Occipital lobe (tissue), 2 donors: ENCODE results near the gene SEZ6L2. TPM values are rescaled to one million over a fixed set of nuclear protein-coding genes. Genes with fewer than 3 reads are reported as not detected.
"Not testable (repeated sequence)": the region's sequence is repeated elsewhere in the genome, so short reads cannot be mapped to it uniquely, and the experiment has no call there.

Source experiments
- DNase-seq: peaks from one replicate; lab custom pipeline; 2025; lab: John Stamatoyannopoulos, UW
- total RNA-seq: library from RNA; depleted of rRNA; stranded (reverse); fragments of >200 nt; gene quantifications from one replicate; pipeline ENCODE4 v1.2.3, GENCODE V29; 2014

The SEZ6L2 gene
- 32.1 TPM for total RNA-seq

DNA sequence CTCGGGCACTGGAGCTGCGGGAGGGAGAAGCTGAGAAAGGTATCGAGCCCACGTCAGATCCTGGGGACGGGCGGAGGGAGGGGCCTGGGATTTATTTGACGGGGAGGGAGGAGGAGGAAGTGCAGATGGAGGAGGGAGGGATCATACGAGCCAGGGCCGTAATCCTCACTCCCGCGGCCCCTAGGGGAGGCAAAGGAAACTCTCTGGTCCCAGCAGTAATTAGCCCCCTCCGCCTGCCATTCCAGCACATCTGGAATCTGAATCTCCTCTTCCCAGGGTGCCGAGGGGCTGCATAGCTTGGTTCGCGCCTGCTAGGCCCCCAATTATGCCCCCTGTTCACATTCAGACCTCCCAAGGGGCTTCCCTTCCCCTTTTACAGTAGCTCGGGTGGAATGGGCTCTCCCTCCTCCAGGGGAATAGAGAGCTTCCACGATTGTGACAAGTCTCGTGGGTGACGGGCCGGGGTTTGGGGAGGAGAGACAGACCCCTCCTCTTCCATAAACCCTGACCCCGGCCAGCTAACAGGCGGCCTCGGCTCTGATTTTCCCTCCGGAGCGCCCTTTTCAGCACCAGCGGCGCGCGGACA lies at the start of gene SEZ6L2:
TSS of gene SEZ6L2 (minus strand) at position 35 of the 586 bp plus-strand sequence. CDS start 531 bp downstream, outside the sequence.
- DNase-seq, result peak; percentile 71

DNA sequence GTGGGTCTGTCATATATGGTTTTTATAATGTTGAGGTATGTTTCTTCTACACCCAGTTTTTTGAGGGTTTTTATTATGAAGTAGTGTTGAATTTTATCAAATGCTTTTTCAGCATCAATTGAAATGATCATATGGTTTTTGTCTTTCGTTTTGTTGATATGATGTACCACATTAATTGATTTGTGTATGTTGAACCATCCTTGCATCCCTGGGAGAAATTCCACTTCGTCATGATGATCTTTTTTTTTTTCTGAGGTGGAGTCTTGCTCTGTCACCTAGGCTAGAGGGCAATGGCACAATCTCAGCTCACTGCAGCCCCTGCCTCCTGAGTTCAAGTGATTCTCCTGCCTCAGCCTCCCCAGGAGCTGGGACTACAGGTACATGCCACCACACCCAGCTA lies 48.5 kb upstream of the SEZ6L2 start:
- no peak for DNase-seq

DNA sequence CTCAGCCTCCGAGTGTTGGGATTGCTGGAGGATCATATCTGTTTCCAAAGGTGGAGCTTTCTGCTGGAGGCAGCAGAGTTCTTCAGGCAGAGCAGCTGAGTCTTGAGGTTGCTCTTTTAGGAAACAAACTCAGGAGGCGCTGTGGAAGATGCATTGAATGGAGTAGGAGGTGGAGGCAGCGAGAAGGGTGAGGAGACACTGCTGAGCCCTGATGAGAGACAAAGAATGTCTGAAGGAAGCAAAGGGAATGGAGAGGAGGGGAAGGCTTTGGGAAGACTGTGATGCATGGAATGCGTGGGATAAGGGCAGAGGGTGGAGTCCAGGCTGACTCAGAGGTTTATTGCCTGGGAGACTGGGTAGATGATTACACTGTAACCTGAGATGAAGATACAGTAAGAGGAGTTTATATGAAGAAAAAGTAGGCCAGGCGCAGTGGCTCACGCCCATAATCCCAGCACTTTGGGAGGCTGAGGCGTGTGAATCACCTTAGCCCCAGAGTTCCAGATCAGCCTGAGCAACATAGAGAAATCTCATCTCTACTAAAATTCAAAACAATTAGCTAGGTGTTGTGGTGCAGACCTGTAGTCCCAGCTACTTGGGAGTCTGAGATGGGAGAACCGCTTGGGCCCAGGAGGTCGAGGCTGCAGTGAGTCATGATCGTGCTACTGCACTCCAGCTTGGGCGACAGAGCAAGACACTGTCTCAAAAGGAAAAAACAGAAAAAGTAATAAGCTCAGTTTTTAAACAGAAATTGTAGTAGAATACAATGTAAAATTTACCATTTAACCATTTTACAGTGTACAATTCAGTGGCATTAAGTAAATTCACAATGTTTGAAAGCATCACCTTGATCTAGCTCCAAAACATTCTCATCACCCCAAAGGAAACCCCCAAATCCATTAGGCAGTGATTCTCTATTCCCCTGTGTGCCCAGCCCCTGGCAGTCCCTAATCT lies 44.8 kb upstream of the SEZ6L2 start:
- no peak for DNase-seq

DNA sequence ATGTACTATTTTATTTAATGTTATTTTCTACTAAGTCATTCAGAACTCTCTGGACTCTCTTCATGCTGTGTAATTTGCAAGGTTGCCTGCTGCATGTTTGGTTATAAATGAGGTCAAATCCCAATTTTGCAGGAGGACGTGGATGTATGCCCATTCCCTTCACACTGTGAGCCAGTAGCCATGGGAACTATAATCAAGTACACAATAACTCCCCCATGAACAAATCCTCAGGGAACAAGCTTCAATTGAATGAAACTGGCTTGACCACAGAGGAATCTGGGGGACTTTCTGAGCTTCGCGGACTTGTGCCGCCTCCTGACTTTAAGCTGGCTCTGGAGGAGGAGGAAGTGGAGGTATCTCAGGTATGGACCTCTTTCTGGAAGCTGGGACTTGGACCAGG lies 41.3 kb upstream of the SEZ6L2 start:
- no peak for DNase-seq

DNA sequence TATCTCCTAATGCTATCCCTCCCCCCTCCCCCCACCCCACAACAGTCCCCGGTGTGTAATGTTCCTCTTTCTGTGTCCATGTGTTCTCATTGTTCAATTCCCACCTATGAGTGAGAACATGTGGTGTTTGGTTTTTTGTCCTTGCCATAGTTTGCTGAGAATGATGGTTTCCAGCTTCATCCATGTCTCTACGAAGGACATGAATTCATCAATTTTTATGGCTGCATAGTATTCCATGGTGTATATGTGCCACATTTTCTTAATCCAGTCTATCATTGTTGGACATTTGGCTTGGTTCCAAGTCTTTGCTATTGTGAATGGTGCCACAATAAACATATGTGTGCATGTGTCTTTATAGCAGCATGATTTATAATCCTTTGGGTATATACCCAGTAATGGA lies 32.4 kb upstream of the SEZ6L2 start:
- not testable (repeated sequence) for DNase-seq

DNA sequence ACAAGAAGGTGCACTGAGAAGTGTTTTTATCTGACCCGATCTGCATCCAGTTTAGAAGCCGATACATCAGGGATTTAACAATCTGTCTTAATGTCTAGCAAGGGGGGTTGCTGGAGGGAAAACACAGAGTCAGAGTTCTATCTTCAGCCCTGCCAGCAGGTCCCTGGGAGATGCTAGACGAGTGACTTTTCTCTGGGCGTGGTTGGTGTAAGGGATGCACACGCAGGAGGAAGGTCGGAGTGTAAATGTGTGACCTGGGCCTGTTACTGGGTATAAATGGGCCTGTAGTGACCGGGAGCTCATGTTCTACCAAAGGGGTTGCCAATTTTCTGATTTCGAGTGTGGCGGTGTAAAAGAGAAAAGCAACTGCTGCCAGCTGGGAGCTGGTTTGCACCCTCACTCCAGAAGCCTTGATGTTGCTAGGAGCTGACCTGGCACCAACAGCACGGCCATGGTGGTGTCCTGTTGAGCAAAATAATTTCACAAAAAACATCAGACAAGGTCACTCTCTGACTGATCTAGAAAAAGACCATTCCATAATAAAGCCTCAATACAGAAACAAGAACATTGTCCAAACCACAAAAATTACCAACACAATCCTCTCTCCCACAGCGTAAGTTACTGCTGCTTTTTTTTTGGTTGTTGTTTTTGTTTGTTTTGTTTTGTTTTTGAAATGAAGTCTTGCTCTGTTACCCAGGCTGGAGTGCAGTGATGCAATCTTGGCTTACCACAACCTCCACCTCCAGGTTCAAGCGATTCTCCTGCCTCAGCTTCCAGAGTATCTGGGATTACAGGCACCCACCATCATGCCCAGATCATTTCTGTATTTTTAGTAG lies 27.9 kb upstream of the SEZ6L2 start:
- DNase-seq, result no peak

DNA sequence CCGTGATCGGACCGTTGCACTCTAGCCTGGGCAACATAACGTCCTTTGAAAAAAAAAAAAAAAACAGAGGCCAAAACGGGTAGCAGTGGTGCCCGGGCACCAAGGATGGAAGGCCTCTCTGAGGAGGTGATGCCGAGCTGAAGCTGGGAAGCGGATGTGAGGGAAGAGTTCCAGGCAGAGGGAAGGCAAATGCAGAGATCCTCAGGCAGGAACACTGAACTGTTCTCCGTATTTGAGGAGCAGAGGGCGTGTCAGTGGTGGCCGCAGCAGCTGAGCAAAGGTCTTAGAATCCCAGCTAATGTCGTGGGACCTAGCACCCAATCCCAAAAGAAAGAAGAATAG lies 27.3 kb upstream of the SEZ6L2 start:
- no peak for DNase-seq

DNA sequence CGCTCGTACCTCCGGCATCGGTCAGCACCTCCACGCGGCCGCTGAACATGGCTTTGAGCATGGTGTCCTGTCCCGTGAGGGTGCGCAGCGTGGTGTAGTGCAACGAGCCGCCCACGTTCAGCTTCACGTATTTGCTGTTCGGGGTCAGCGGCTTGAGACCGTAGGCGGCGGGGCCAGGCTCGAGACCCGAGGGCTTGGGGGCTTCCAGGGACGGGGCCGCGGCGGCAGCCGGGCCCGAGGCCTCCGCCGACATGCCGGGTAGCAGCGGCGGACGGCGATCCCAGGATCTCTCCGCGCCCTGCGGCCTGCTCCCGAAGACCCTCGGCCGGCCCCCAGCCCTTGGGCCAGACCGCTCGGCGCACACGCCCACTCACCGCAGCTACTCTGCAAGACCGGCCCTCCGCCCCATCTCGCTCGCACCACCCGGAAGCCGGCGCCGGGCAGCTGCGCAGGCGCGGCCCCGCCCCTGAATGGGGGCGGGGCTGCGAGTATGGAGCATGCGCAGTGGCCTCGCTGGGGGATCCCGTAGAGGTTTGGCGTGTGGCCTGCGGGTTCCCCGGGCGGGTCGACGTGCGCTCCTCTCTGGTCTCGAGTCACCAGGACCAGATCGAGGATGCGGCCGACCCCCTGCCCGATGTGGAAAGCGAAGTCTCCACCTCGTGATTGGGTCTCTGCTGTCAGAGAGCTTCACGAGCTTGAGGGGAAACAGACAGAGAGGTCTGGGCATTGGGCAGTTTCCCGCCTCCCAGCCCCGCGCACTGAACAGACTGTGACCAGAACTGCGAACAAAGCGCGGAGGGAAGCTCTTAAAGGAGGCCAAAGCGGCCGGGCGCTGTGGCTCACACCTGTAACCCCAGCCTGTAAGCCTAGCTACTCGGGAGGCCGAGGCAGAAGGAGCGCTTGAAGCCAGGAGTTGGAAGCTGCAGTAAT lies 26.7 kb upstream of the SEZ6L2 start, which contains the start of gene KCTD13:
TSS of gene KCTD13 (minus strand) at position 446 of the 930 bp plus-strand sequence. CDS start at position 253, 193 bp downstream.
- DNase-seq, result peak; percentile 85

DNA sequence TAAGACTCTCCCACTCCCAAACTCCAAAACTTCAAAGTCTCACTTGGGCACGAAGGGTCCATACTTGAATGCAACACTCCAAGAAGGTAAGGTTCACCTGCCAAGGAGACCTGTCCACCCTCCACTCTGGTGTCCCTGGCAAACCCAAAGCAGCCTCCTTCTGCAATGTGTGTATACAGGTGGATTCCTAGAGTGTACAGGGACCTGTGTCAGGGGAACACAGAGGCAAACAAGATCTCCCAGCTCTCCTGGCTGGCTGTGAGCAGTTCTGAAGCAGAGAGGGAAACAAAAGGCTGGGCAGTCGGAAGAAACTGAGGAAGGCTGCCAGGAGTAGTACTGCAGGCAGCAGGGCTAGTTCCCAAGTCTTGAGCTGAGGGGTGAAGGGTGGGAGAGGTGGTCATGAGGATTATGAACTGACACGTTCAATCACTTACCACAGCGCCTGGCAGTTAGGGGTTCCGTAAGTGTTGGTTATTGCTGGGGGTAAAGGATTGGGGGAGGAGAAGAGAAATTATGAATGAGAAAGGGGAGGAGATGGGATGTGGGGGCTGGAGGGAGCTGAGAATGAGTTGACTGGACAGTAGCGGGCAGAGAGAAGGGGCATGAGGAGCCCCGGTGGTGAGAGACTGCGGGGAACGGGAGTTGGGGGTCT lies 25.9 kb upstream of the SEZ6L2 start:
- DNase-seq, result no peak

DNA sequence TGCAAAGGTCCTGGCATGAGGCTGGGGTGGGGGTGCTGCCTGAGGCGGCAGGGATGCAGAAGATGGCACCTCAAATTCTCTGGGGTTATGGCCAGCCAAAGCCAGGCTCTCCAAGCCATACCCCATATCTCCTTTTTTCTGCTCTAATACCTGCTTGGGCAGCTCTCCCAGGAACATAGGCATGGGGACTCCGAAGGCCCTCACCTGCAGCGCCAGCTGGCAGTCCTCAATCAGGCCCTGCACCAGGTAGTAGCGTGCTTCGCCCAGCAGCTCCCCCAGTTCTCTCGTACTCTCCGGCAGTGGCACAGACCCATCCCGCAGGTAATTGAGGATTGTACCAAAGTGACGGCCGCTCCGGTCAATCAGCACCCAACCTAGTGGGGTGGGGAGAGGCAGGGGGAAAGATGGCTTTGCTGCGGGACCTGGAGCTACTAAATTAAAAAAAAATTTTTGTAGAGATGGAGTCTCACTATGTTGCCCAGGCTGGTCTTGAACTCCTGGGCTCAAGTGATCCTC lies 23.7 kb upstream of the SEZ6L2 start:
- DNase-seq, result no peak

DNA sequence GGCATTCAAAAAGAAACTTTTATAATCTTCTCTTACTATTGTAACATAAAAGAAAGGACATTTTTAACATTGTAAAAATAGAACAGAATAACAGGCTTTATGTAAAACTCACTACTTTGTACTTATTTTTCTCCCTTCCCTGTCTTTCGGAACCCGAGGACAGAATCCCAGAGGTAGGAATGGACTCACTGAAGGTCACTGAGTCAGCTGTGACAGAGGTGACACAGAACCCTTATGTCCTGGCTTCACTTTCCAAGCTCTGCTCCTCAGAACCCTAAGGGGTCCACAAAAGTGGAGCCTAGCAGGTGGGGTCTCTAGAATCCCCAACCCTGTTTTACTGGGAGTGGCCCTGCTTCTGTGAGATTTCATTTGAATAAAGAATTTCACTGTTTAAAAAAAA lies 23.0 kb upstream of the SEZ6L2 start:
- DNase-seq, result no peak

DNA sequence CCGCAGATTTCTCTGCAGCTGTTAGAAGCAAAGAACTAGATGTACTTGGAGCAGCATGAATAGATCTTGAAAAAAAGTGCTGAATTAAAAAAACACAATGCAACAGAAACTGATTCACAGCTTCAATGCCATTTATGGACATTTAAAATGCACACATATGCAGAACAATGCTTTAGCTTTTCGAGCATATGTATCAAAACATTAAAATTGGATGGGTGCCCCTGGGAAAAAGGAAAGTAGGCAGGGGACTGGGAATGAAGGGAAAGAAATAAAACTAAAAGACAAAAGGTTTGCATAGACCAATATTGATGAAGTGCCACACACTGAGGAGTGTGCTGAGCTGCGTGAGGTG lies 21.7 kb upstream of the SEZ6L2 start:
- no peak for DNase-seq

DNA sequence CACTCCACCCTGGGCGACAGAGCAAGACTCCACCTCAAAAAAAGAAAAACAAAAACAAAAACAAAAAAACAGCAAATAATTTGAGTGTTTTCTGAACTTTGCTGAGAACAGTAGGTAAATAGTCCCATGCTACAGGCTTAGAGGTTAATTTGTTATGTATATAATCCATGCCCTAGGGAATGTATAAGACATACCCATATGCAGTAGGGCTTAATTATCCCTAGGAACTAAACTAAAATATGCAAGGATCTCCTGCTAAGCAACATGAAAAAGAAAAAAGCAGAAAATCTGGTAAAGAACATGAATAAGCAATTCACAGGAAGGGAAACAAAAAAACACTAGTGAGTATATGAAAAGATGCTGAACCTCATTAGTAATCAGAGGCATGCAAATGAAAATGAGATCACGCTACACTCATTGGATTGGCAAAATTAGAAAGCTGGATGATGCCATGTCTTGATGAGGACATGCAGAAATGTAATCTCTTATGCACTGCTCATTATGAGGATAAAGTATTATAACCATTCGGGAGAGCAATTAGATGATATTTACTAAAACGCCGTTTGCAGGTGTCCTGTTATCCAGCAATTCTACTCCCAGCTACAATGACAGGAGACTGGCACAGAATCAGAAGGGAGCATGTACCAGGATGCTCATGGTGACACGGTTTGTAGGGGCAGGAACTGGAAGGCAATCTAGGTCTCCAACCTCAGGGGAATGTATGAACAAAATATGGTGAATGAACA lies 21.1 kb upstream of the SEZ6L2 start:
- peak; percentile 26 for DNase-seq

DNA sequence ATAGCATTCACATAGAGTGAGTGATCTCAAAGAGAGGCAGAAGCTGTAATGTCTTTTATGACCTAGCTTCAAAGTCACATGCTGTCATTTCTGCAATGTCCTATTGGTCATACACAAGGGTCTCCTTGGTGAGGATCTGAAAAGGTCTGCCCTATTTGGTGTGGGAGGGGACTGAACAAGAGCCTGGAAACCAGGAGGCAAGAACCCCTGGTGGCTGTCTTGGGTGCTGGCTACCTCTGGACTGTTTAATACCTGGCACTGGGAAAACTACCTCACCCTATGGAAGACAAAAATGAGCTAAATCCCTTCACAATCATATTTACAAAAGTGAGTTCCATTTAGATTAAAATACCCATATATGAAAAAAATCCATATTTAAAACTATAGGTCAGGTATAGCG lies 17.6 kb upstream of the SEZ6L2 start:
- DNase-seq, result no peak

DNA sequence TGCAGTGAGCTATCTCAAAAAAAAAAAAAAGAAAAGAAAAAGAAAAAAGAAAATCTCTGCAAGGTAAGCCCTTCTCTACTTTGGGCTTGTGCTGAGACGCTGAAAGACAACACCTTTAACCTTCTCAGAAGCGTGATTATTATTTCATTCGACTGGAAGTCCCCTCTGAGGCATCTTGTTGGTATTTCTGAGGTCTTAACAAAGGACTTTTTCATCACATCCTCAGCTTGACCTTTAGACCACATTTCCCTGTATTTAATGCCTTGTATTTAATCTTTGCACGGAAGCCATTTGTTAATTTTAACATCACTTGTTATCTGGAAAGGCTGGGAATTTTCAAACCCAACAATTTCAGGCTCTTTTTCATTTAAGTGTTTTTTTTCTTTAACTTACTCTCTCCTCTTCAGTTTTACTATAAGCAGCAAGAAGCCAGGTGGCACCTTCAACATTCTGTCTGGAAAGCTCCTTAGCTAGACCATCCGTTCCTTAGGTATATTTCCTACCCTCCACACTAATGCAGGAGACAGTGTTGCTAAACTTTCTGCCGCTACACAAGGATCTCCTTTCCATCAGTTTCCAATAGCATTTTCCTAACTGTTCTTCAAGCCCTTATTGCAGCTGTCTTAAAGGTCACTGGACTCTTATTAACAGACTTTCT lies 16.4 kb upstream of the SEZ6L2 start:
- no peak for DNase-seq

DNA sequence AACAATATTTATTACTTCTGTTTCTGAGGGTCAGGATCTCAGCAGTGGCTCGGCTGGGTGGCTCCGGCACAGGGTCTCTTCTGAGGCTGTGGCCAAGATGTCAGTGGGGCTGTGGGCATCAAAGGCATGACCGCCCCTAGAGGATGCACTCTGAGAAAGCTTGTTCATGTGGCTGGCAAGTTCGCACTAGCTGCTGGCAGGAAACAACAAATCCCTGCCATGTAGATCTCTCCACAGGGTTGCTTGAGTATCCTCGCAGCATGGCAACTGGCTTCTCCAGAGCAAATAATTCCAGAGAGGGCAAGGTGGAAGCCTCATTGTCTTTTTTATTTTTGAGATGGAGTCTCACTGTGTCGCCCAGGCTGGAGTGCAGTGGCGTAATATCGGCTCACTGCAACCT lies 14.2 kb upstream of the SEZ6L2 start:
- no peak for DNase-seq

DNA sequence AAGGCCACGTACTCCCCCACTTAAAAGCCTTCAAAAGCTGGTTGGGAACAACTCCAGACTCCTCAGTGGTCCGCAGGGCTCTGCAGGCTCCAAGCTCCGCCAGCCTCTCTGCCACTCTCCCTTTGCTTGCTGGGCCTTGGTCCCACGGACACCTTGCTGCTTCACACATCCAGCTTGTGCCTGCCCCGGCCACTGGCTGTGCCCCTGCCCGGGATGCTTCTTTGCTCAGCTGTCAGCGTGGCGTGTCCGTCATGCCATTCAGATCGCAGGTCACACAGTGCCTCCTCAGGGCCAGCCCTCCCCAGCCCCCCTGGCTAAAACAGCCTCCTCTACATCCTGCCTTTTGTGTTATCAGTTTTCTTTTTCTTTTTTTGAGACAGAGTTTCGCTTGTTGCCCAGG lies 12.7 kb upstream of the SEZ6L2 start:
- no peak for DNase-seq

DNA sequence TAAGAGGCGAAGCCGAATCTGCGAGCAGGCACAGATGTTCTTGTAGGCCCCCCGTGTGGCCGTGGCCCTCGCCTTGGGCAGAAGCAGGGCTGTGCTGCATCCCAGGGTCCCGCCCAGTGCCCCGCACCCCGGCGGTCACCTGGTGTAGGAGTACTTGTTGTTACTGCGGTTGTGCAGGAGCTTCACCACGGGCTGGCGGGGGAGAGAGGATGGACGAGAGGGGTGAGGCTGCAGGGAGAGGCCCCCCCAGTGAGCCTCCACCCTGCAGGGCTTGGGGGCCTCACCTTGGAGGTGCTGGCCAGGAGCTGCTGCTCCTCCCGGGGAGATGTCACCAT lies 12.3 kb upstream of the SEZ6L2 start:
- DNase-seq, result no peak
